DOHH2 (cell line): ENCODE data around the gene C1QTNF2.

Experiments
- H3F3A ChIP-seq: fragments of 200-600 bp; sonication (generic), shearing (Covaris generic); 2 replicates; pipeline ENCODE4 v1.6.0; 2016; ENCODE audit warnings: antibody characterized with exemption, mild to moderate bottlenecking; ENCODE audit not compliant: control insufficient read depth, insufficient read depth
- H3K27ac ChIP-seq: fragments of 200-600 bp; sonication (generic); 2 replicates; pipeline ENCODE4 v1.5.1; 2014; ENCODE audit warnings: low read depth, mild to moderate bottlenecking, low read length, moderate library complexity
- H3K27me3 ChIP-seq: fragments of 200-600 bp; sonication (generic); 2 replicates; pipeline ENCODE4 v1.6.1; 2014; ENCODE audit warnings: mild to moderate bottlenecking, low read length, mixed read lengths; ENCODE audit not compliant: control insufficient read depth
- H3K36me3 ChIP-seq: fragments of 200-600 bp; sonication (generic); 2 replicates; pipeline ENCODE4 v1.6.1; 2014; ENCODE audit warnings: mild to moderate bottlenecking, low read length, moderate library complexity, mixed read lengths; ENCODE audit not compliant: control insufficient read depth
- H3K4me1 ChIP-seq: fragments of 200-600 bp; sonication (generic); 2 replicates; pipeline ENCODE4 v1.6.1; 2014; ENCODE audit warnings: mild to moderate bottlenecking, low read length, mixed read lengths; ENCODE audit not compliant: control insufficient read depth
- H3K4me2 ChIP-seq: fragments of 200-600 bp; sonication (generic); 2 replicates; pipeline ENCODE4 v1.6.0; 2014; ENCODE audit warnings: mild to moderate bottlenecking, low read length, moderate library complexity
- H3K4me3 ChIP-seq: fragments of 200-600 bp; sonication (generic); 2 replicates; pipeline ENCODE4 v1.5.1; 2014; ENCODE audit warnings: mild to moderate bottlenecking, low read length, mixed read lengths
- H3K79me2 ChIP-seq: fragments of 200-600 bp; sonication (generic); 2 replicates; pipeline ENCODE4 v1.6.1; 2014; ENCODE audit warnings: mild to moderate bottlenecking, low read length, mixed read lengths; ENCODE audit not compliant: control insufficient read depth
- H3K9me2 ChIP-seq: fragments of 200-600 bp; sonication (generic); replicated peaks from 2 replicates; pipeline ENCODE4 v1.6.1; 2014; ENCODE audit warnings: mild to moderate bottlenecking, low read length, mixed read lengths; ENCODE audit not compliant: control insufficient read depth
- H3K9me3 ChIP-seq: fragments of 200-600 bp; sonication (generic); 2 replicates; pipeline ENCODE4 v1.6.1; 2014; ENCODE audit warnings: antibody characterized with exemption, low read length, mixed read lengths; ENCODE audit not compliant: control insufficient read depth, insufficient read depth
- H4K20me1 ChIP-seq: fragments of 200-600 bp; sonication (generic); 2 replicates; pipeline ENCODE4 v1.6.0; 2014; ENCODE audit warnings: low read depth, mild to moderate bottlenecking, antibody characterized with exemption, low read length, moderate library complexity; ENCODE audit not compliant: control insufficient read depth, insufficient read depth
- EZH2phosphoT487 ChIP-seq: fragments of 200-600 bp; sonication (generic); IDR thresholded peaks from 2 replicates; pipeline ENCODE4 v1.6.1; 2017; ENCODE audit warnings: borderline replicate concordance, mild to moderate bottlenecking, antibody characterized with exemption, low read length, moderate library complexity, mixed read lengths
- TF ChIP-seq, protein P1 (sequence below): fragments of 200-600 bp; sonication (generic); IDR thresholded peaks from one replicate; pipeline ENCODE4 v1.5.1; 2014; ENCODE audit warnings: antibody characterized with exemption, mild to moderate bottlenecking, low read depth, low read length; ENCODE audit not compliant: poor library complexity, severe bottlenecking

C1QTNF2 gene

DNA sequence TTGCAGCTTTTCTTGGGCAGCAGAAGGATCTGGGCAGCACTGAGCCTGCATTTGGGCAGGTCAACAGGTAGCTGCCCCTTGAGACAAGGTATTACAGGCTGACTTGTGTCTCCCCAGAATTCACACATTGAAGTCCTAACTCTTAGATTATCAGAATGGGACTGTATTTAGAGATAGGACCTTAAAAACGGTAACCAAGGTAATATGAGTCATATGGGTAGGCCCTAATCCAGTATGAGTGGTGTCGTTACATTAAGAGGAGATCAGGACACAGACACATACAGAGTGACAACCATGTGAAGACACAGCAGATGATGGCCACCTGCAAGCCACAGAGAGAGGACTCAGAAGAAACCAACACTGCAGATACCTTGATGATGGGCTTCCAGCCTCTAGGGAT is 3.2 kb downstream of the C1QTNF2 start:
- H3K4me3 ChIP-seq, result no peak overlapping the region
- peaks cover 10% of the 10 kb centered on the region; the same call in 1 of the 2 replicates for H3K27me3 ChIP-seq
- H3K4me1 ChIP-seq, result peaks cover 5% of the 10 kb centered on the region; the same call in 1 of the 2 replicates

DNA sequence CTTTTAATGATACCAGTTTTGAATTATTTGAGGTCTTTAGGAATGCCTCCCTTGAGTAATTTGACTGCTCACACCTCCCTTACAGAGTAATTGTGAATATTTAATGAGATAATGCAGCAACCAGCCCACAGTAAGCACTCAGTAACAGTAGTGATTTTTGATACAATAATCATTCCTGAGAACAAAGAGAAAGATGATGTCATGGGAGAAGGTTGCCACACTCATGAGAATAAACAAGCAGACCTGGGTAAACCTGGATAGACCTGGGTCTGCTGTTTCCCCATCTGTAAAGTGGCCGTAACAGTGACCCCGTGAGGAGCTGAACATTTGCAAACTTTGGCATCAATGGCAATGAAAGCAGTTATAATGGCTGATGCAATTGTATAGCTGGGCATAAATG is 4.2 kb downstream of the C1QTNF2 start:
- TF ChIP-seq, protein P1, sequence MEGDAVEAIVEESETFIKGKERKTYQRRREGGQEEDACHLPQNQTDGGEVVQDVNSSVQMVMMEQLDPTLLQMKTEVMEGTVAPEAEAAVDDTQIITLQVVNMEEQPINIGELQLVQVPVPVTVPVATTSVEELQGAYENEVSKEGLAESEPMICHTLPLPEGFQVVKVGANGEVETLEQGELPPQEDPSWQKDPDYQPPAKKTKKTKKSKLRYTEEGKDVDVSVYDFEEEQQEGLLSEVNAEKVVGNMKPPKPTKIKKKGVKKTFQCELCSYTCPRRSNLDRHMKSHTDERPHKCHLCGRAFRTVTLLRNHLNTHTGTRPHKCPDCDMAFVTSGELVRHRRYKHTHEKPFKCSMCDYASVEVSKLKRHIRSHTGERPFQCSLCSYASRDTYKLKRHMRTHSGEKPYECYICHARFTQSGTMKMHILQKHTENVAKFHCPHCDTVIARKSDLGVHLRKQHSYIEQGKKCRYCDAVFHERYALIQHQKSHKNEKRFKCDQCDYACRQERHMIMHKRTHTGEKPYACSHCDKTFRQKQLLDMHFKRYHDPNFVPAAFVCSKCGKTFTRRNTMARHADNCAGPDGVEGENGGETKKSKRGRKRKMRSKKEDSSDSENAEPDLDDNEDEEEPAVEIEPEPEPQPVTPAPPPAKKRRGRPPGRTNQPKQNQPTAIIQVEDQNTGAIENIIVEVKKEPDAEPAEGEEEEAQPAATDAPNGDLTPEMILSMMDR, result no peak
- no peak for TF ChIP-seq EZH2phosphoT487
- H3K79me2 ChIP-seq, result no peaks in the 10 kb centered on the region
- H3K9me3 ChIP-seq, result no peaks in the 10 kb centered on the region
- H3K27me3 ChIP-seq, result peaks cover 10% of the 10 kb centered on the region; the same call in 1 of the 2 replicates
- H3K36me3 ChIP-seq, result no peaks in the 10 kb centered on the region
- H3K9me2 ChIP-seq, result no peaks in the 10 kb centered on the region
- H4K20me1 ChIP-seq, result no peaks in the 10 kb centered on the region
- no peak overlapping the region for H3K4me3 ChIP-seq
- H3K27ac ChIP-seq, result no peak overlapping the region
- H3F3A ChIP-seq, result no peaks in the 10 kb centered on the region
- peaks cover 5% of the 10 kb centered on the region; the same call in 1 of the 2 replicates for H3K4me1 ChIP-seq
- no peak overlapping the region for H3K4me2 ChIP-seq

More for the DNA sequence above, 3.2 kb downstream of the C1QTNF2 start:
- H3F3A ChIP-seq, result no peaks in the 10 kb centered on the region
- H3K79me2 ChIP-seq, result no peaks in the 10 kb centered on the region
- no peaks in the 10 kb centered on the region for H4K20me1 ChIP-seq
- no peaks in the 10 kb centered on the region for H3K9me3 ChIP-seq
- TF ChIP-seq EZH2phosphoT487, result no peak
- TF ChIP-seq, protein P1, result no peak
- H3K9me2 ChIP-seq, result no peaks in the 10 kb centered on the region
- no peak overlapping the region for H3K27ac ChIP-seq
- H3K4me2 ChIP-seq, result no peak overlapping the region
- no peaks in the 10 kb centered on the region for H3K36me3 ChIP-seq

DNA sequence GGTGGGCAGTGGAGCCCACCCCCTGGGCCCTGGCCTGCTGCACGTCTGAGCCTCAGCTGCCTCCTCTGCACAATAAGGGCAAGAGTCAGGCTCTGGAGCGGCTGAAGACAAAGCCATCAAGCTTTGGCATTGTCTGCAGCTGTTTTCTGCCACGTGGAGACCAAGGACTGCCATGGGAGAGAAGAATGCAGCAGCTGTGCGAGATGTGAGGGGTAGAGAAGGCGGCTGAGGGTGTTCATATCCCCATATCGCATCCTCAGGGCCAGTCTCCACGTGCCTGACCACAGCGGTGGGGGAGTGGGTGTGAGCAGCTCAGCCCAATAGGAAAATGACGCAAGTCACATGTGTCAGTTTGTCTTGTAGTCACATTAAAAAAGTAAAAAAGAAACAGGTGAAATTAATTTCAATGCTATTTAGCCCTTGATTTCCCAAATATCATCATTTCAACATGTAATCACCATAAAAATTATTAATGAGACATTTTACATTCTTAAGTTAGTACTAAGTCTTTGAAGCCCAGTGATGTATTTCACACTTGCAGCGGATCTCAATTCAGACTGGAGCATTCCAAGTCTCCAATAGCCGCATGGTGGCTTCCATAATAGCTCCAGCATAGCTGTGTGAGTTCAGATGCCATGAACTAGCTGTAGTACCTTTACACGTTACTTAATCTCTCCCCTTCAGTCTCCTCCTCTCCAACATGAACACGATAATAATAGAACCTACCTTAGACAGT is 6.6 kb downstream of the C1QTNF2 start:
- no peaks in the 10 kb centered on the region for H3K4me1 ChIP-seq
- no peaks in the 10 kb centered on the region for H3F3A ChIP-seq
- H3K9me3 ChIP-seq, result no peaks in the 10 kb centered on the region
- peaks cover 6% of the 10 kb centered on the region; the same call in 1 of the 2 replicates for H3K27me3 ChIP-seq
- TF ChIP-seq, protein P1, result no peak
- TF ChIP-seq EZH2phosphoT487, result no peak
- H3K79me2 ChIP-seq, result no peaks in the 10 kb centered on the region
- H4K20me1 ChIP-seq, result no peaks in the 10 kb centered on the region
- H3K27ac ChIP-seq, result no peak overlapping the region
- H3K4me2 ChIP-seq, result no peak overlapping the region
- no peaks in the 10 kb centered on the region for H3K36me3 ChIP-seq
- no peak overlapping the region for H3K4me3 ChIP-seq
- no peaks in the 10 kb centered on the region for H3K9me2 ChIP-seq
